ENCODE measurements around the gene CHD8. TPM values are rescaled to one million over a fixed set of nuclear protein-coding genes. Genes with fewer than 3 reads are reported as not detected.

The CHD8 gene
- total and polyA plus RNA-seq, 2 of the 13 experiments (the other 11 are each of a cell fraction or from before 2014, with no cell fraction given) = 35.1 to 79.6 TPM

- TF ChIP-seq CC2D1A (CRISPR knock-in tag; IDR thresholded peaks at IDR 0.05) (no peak), ZNF7 (CRISPR knock-in tag; IDR thresholded peaks at IDR 0.05) (no peak), FOXO1 (CRISPR knock-in tag; IDR thresholded peaks at IDR 0.05) (no peak), HINFP (CRISPR knock-in tag; IDR thresholded peaks at IDR 0.05; ENCODE audit: low read depth) (no peak), ZNF878 (CRISPR knock-in tag; IDR thresholded peaks at IDR 0.05) (no peak), PRMT3 (CRISPR knock-in tag; IDR thresholded peaks at IDR 0.05; ENCODE audit: borderline replicate concordance, low read depth) (no peak), NFATC3 (CRISPR knock-in tag; IDR thresholded peaks at IDR 0.05) (no peak), ZNF264 (CRISPR knock-in tag; IDR thresholded peaks at IDR 0.05) (no peak), JUN (CRISPR knock-in tag; IDR thresholded peaks at IDR 0.05) (no peak), HDAC1 (CRISPR knock-in tag; IDR thresholded peaks at IDR 0.05) (no peak), ZNF564 (CRISPR knock-in tag; IDR thresholded peaks at IDR 0.05) (no peak), ZNF703 (CRISPR knock-in tag; IDR thresholded peaks at IDR 0.05; ENCODE audit: borderline replicate concordance) (no peak), ZNF546 (CRISPR knock-in tag; conservative IDR thresholded peaks at IDR 0.05) (no peak), ZNF367 (CRISPR knock-in tag; IDR thresholded peaks at IDR 0.05; ENCODE audit: borderline replicate concordance) (no peak), NCOR1 (IDR thresholded peaks at IDR 0.05; ENCODE audit: borderline replicate concordance, low read length) (0 out of 2 replicates have a peak, but pooled peaks have one; percentile 5), BRCA1 (CRISPR knock-in tag; IDR thresholded peaks at IDR 0.05) (no peak), MTA3 (CRISPR knock-in tag; IDR thresholded peaks at IDR 0.05) (no peak), DRAP1 (CRISPR knock-in tag; IDR thresholded peaks at IDR 0.05) (no peak)
- TF ChIP-seq, protein P1, sequence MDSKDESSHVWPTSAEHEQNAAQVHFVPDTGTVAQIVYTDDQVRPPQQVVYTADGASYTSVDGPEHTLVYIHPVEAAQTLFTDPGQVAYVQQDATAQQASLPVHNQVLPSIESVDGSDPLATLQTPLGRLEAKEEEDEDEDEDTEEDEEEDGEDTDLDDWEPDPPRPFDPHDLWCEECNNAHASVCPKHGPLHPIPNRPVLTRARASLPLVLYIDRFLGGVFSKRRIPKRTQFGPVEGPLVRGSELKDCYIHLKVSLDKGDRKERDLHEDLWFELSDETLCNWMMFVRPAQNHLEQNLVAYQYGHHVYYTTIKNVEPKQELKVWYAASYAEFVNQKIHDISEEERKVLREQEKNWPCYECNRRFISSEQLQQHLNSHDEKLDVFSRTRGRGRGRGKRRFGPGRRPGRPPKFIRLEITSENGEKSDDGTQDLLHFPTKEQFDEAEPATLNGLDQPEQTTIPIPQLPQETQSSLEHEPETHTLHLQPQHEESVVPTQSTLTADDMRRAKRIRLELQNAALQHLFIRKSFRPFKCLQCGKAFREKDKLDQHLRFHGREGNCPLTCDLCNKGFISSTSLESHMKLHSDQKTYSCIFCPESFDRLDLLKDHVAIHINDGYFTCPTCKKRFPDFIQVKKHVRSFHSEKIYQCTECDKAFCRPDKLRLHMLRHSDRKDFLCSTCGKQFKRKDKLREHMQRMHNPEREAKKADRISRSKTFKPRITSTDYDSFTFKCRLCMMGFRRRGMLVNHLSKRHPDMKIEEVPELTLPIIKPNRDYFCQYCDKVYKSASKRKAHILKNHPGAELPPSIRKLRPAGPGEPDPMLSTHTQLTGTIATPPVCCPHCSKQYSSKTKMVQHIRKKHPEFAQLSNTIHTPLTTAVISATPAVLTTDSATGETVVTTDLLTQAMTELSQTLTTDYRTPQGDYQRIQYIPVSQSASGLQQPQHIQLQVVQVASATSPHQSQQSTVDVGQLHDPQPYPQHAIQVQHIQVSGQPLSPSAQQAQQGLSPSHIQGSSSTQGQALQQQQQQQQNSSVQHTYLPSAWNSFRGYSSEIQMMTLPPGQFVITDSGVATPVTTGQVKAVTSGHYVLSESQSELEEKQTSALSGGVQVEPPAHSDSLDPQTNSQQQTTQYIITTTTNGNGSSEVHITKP (CRISPR knock-in tag; IDR thresholded peaks at IDR 0.05; ENCODE audit: low read depth) = peak; percentile 99
- TF ChIP-seq, protein P2, sequence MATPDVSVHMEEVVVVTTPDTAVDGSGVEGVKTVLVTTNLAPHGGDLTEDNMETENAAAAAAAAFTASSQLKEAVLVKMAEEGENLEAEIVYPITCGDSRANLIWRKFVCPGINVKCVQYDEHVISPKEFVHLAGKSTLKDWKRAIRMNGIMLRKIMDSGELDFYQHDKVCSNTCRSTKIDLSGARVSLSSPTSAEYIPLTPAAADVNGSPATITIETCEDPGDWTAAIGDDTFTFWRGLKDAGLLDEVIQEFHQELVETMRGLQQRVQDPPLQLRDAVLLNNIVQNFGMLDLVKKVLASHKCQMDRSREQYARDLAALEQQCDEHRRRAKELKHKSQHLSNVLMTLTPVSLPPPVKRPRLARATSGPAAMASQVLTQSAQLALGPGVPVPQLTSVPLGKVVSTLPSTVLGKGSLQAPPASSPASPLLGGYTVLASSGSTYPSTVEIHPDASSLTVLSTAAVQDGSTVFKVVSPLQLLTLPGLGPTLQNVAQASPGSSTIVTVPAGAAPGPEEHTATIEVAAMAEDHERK (CRISPR knock-in tag; IDR thresholded peaks at IDR 0.05; ENCODE audit: low read depth) = no peak
- TF ChIP-seq, protein P3, sequence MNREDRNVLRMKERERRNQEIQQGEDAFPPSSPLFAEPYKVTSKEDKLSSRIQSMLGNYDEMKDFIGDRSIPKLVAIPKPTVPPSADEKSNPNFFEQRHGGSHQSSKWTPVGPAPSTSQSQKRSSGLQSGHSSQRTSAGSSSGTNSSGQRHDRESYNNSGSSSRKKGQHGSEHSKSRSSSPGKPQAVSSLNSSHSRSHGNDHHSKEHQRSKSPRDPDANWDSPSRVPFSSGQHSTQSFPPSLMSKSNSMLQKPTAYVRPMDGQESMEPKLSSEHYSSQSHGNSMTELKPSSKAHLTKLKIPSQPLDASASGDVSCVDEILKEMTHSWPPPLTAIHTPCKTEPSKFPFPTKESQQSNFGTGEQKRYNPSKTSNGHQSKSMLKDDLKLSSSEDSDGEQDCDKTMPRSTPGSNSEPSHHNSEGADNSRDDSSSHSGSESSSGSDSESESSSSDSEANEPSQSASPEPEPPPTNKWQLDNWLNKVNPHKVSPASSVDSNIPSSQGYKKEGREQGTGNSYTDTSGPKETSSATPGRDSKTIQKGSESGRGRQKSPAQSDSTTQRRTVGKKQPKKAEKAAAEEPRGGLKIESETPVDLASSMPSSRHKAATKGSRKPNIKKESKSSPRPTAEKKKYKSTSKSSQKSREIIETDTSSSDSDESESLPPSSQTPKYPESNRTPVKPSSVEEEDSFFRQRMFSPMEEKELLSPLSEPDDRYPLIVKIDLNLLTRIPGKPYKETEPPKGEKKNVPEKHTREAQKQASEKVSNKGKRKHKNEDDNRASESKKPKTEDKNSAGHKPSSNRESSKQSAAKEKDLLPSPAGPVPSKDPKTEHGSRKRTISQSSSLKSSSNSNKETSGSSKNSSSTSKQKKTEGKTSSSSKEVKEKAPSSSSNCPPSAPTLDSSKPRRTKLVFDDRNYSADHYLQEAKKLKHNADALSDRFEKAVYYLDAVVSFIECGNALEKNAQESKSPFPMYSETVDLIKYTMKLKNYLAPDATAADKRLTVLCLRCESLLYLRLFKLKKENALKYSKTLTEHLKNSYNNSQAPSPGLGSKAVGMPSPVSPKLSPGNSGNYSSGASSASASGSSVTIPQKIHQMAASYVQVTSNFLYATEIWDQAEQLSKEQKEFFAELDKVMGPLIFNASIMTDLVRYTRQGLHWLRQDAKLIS (CRISPR knock-in tag; IDR thresholded peaks at IDR 0.05) = no peak
These were observed 20.6 kb upstream of the CHD8 start (continued) for GRCh38 chr14:21476523-21476924.
